HG02642 (cell line): Measurements from ENCODE around the gene COL11A1.
"Not testable (repeated sequence)": the region's sequence is repeated elsewhere in the genome, so short reads cannot be mapped to it uniquely, and the experiment has no call there.

Experiments used
- ATAC-seq: cut with Tn5 transposase; IDR thresholded peaks from one replicate; pipeline ENCODE4 v1.9.1; 2021; ENCODE audit warnings: mild to moderate bottlenecking; ENCODE audit not compliant: unreplicated experiment, poor library complexity

The COL11A1 gene

GRCh38 chr1:102933362-102933761 lies 175.0 kb downstream of the COL11A1 start:
- not testable (repeated sequence) for ATAC-seq

GRCh38 chr1:102919659-102920058 lies 188.7 kb downstream of the COL11A1 start:
- no peak for ATAC-seq

DNA sequence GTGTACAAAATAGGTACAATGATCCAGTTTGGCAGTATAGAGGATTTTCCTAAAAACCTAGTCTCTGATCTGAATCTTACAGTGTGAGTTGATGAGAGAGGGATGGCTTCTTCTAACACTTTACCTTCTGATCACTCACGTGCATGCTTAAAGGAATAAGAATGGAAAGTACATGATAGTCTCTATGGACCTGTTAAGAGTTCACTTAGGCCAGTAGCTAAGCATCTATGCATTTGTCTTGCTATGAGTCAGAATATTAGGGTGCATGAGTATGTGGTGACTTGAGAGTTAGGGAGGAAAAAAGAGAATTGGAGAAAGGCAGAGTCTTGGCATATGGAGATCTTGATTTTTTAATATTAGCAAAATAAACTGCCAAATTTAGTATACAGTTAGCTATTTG lies 206.3 kb downstream of the COL11A1 start:
- no peak for ATAC-seq

DNA sequence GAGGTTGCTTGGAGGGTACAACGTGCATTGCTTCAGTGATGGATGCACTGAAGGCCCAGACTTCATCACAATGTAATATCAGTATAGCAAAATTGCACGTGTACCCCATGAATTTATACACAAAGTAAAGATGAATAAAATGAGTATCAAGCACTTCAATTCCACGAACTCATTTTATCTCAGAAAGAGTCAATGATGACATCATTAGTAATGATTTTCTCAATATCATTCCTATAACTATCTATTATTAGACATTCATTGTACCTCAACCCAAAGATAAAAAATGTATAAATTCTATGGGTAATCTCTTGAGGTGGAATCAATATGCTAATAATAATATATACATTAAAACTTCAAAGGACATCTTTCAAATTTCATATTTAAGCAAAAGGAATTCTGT lies 208.4 kb downstream of the COL11A1 start:
- no peak for ATAC-seq

DNA sequence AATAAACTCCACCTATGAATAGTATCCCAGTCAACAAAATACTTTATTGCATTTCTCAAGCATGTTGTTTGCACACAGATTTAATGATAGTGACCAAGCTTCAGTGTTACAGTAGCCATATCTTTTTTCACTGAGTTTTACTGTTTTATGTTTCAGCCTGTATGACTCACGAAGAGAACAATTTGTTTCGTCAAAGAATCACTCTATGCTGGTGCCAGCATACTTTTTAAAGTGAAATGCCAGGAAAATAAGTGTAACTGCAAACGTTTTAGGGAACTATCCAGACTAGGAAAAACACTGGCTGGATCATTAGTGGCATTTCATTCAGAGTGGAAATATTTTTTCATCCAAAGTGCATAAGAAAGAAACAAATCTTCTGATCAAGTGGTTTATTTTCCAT lies 210.8 kb downstream of the COL11A1 start:
- ATAC-seq = no peak

DNA sequence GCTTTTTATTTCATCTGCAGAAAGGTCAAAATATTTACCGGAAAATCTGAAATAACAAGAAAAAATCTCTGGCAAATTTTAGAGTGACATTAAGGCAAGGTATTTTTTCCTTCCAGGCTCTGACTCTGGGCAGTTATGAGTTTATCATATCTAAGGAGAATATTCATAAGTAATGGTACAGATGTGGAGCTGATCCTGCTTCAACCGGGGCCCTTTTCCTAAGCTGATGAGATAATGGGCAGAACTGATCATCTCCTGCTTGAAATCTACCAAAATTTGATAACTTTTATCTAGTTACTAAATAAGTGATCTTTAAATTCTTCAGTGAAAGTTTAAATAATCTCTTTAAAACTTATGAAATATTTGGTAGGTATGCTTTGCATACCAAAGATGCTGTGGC lies 211.6 kb downstream of the COL11A1 start:
- no peak for ATAC-seq

DNA sequence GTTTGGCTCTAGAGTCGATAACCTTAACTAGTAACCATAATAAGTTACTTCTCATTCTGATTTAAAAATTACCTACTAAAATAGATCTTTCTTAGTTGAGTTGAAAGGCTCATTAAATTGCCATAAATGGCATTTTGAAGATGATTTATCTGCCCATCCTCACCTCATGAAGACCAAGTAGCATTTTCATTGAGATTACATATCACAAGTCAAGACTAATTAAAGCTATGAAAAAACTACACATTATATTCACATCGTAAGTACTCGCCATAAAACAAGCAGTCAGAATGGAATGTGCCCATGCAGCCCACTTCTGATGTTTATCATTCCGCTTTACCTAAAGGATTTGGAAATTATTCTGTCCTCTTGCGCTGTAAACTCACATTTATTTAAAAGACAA lies 212.0 kb downstream of the COL11A1 start:
- no peak for ATAC-seq

DNA sequence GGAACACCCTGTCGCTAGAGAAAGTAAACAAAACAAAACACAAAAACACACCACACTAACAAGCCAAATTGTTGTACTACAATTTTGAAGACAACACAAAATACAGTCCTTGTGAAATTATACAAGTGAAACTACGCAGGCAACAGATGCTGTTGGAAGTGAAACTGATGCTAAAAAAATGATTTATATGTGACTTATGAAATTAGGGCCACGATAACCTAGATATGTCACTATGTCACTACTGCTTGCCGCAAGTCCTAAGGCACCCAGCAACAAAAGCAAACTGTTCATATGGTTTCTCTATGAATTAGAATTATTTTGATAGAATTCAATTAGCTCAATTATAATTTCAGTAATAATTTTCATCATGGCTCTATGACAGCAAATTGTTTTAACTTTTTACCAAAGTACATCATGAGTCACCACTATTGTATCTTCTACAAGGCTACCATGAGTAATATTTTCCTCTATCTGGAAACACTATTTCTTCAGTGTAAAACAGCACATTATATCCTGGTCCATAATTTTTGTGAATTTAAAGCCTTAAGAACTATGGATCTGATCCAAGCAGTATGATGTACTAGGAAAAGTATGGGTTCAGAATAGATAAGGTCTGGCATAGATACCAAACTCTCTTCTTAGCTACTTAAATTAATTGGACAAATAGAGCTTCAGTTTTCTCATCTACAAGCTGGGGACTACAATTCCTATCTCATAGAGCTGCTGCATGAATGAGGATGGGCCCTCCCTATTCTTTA lies 216.3 kb downstream of the COL11A1 start:
- no peak for ATAC-seq

GRCh38 chr1:102886638-102887037 lies 221.7 kb downstream of the COL11A1 start:
- ATAC-seq = no peak

- ATAC-seq = no peak
Observed at GRCh38 chr1:102884238-102884637, 224.1 kb downstream of the COL11A1 start.

GRCh38 chr1:102879439-102879993 lies 228.8 kb downstream of the COL11A1 start:
- ATAC-seq = no peak

GRCh38 chr1:102875756-102876155 lies 232.6 kb downstream of the COL11A1 start:
- ATAC-seq = no peak

- ATAC-seq = no peak
Observed at GRCh38 chr1:102872526-102872925, 235.8 kb downstream of the COL11A1 start.

GRCh38 chr1:102872097-102872496 lies 236.2 kb downstream of the COL11A1 start:
- ATAC-seq = no peak

- no peak for ATAC-seq
Observed at GRCh38 chr1:102863704-102864103, 244.6 kb downstream of the COL11A1 start.

DNA sequence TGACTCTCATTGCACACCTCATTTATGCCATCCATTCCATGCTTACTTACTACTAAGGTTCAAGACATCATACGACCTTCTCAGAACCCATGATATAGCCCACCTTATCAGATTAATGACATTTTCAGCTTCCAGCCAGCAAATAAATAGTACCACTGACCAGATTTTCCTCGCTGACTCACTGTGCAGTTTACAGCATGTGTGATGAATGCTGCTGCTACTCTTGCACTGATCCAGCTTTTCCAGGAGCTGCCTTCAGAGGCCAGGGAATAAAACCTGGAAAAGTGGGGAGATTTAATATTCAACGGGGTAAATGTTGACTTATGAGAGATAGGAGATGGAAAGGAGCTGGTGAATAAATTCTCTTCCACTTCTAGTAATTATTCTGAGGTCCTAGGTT lies 247.1 kb downstream of the COL11A1 start:
- no peak for ATAC-seq

- no peak for ATAC-seq
Observed at GRCh38 chr1:102858695-102859094, 249.6 kb downstream of the COL11A1 start.

DNA sequence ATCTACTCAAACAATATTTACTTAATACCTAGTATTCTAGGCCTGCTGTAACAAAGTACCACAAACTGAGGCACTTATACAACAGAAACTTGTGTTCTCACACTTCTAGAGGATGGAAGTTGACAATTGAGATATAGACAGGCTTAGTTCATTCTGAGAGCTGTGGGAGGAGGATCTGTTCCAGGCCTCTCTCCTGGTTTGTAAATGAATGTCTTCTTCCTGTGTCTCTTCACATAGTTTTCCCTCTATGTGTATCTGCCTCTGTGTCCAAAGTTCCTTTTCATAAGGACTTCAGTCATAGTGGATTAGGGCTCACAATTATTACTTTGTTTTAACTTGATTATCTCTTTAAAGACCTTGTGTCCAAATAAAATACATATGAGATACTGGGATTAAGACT lies 251.1 kb downstream of the COL11A1 start:
- ATAC-seq = no peak

DNA sequence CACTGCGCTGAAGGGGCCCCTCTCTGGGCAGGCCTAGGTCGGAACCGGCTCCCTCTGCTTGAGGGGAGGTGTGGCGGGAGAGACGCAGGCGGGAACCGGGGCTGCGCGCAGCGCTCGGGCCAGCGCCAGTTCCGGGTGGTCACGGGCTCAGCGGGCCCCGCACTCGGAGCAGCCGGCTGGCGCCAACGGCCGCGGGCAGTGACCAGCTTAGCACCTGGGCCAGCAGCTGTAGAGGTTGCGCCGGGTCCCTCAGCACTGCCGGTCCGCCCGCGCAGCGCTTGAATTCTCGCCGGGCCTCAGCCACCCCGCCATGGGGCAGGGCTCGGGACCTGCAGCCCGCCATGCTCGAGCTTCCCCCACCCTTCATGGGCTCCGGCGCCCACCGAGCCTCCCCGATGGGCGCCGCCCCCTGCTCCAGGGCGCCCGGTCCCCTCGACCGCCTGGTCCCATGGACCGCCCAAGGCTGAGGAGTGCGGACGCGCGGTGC lies 254.6 kb downstream of the COL11A1 start:
- ATAC-seq = no peak

- ATAC-seq = no peak
Observed at GRCh38 chr1:102853136-102853535, 255.2 kb downstream of the COL11A1 start.

DNA sequence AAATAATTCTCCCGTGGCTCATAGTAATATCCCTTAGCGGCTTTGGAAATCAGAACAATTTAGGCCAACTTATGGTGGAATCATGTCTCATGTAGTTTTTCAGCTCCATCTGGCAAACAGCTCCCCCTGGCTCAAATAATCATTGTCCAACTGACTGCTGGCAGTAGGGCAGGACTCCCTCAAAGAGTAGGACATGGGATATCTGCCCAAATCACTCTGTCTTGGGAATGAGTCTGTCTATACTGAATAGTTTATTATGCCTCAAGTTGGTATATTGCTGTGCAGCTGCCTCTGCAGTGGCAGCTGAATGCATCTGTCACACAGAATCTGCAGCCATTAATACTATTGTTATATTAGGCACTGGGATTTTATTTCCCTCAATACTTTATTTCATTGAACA lies 255.7 kb downstream of the COL11A1 start:
- no peak for ATAC-seq

DNA sequence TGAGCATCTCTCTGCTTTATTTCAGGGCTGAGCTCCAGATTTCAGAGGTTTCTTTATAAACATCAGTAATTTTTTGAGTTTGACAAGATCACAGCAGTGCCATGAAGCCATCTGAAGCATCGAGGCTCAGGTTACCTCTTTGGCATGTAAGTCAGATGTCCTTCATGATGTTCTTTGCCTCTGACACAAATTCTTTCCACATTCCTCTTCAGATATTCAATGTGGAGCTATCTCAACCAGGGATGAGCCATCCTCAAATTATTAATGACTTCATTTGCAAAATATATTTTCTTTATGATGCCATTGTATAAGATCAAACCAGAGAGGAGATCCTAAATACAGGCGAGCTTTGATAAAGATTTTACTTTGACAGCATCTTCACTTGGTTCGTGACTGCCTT lies 256.7 kb downstream of the COL11A1 start:
- no peak for ATAC-seq
